Neutrophil (primary cell): Measurements from ENCODE around the gene SPATA46.
"Not testable (repeated sequence)": the region's sequence is repeated elsewhere in the genome, so short reads cannot be mapped to it uniquely, and the experiment has no call there.

Source experiments
- H3K27ac ChIP-seq: fragments of 200-600 bp; sonication (generic); 2 replicates; pipeline ENCODE4 v1.5.1; 2016; ENCODE audit warnings: mild to moderate bottlenecking, moderate library complexity
- H3K27me3 ChIP-seq: fragments of 200-600 bp; sonication (generic); 2 replicates; pipeline ENCODE4 v1.6.0; 2016; ENCODE audit warnings: mild to moderate bottlenecking
- H3K36me3 ChIP-seq: fragments of 200-600 bp; sonication (generic); 2 replicates; pipeline ENCODE4 v1.5.1; 2017
- H3K4me1 ChIP-seq, 2 experiments: fragments of 200-600 bp in 1 of 2; sonication (generic) in 1 of 2; 1 replicate in 1 of 2; 2 replicates in 1 of 2; pipeline versions ENCODE4 v1.5.1 to v1.6.1; 2013 to 2016; ENCODE audit warnings: low read depth in 1 of 2, low read length in 1 of 2, mild to moderate bottlenecking in 1 of 2, moderate library complexity in 1 of 2; ENCODE audit not compliant: control insufficient read depth in 1 of 2, insufficient read depth in 1 of 2
- H3K4me3 ChIP-seq, 2 experiments: fragments of 200-600 bp in 1 of 2; sonication (generic) in 1 of 2; 1 replicate in 1 of 2; 2 replicates in 1 of 2; pipeline ENCODE4 v1.5.1; 2013 to 2016; ENCODE audit warnings: low read depth in 1 of 2, low read length in 1 of 2, mild to moderate bottlenecking in 1 of 2, moderate library complexity in 1 of 2
- H3K9me3 ChIP-seq: fragments of 200-600 bp; sonication (generic); 2 replicates; pipeline ENCODE4 v1.5.1; 2016
- TF ChIP-seq, protein P1 (sequence below): fragments of 200-600 bp; sonication (generic); IDR thresholded peaks from 2 replicates; pipeline ENCODE4 v1.5.1; 2016; ENCODE audit warnings: antibody characterized with exemption

SPATA46 gene, protein sequence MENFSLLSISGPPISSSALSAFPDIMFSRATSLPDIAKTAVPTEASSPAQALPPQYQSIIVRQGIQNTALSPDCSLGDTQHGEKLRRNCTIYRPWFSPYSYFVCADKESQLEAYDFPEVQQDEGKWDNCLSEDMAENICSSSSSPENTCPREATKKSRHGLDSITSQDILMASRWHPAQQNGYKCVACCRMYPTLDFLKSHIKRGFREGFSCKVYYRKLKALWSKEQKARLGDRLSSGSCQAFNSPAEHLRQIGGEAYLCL

DNA sequence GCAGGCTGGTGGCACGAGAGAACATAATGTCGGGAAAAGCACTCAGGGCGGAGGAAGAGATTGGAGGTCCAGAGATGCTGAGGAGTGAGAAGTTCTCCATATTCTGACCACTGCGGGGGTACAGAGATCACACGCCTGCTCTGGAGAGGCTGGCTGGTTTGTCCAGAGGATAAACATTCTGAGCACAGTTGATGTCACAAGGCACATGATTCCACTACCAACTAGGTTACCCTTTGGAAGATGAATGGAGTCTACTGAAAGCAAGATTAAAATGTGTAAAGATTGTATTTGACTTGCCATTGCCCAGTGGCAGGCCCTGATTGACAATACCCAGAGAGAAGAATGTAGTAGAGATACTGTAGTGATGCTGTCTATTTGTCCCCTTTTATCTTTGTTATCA lies at the start of gene SPATA46:
Gene SPATA46 (minus strand): TSS at position 164 of the 400 bp plus-strand sequence. CDS start 64 bp downstream, at position 100.
- Histone ChIP-seq H3K27ac (no peak within 1 kb of the TSS), H3K9me3 (no peaks in the 10 kb centered on the region), H3K27me3 (no peaks in the 10 kb centered on the region), H3K4me3 (no peak within 1 kb of the TSS), H3K4me1 (no peaks in the 10 kb centered on the region), H3K36me3 (peaks cover 27% of the 10 kb centered on the region)
- TF ChIP-seq, protein P1, sequence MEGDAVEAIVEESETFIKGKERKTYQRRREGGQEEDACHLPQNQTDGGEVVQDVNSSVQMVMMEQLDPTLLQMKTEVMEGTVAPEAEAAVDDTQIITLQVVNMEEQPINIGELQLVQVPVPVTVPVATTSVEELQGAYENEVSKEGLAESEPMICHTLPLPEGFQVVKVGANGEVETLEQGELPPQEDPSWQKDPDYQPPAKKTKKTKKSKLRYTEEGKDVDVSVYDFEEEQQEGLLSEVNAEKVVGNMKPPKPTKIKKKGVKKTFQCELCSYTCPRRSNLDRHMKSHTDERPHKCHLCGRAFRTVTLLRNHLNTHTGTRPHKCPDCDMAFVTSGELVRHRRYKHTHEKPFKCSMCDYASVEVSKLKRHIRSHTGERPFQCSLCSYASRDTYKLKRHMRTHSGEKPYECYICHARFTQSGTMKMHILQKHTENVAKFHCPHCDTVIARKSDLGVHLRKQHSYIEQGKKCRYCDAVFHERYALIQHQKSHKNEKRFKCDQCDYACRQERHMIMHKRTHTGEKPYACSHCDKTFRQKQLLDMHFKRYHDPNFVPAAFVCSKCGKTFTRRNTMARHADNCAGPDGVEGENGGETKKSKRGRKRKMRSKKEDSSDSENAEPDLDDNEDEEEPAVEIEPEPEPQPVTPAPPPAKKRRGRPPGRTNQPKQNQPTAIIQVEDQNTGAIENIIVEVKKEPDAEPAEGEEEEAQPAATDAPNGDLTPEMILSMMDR, result no peak

DNA sequence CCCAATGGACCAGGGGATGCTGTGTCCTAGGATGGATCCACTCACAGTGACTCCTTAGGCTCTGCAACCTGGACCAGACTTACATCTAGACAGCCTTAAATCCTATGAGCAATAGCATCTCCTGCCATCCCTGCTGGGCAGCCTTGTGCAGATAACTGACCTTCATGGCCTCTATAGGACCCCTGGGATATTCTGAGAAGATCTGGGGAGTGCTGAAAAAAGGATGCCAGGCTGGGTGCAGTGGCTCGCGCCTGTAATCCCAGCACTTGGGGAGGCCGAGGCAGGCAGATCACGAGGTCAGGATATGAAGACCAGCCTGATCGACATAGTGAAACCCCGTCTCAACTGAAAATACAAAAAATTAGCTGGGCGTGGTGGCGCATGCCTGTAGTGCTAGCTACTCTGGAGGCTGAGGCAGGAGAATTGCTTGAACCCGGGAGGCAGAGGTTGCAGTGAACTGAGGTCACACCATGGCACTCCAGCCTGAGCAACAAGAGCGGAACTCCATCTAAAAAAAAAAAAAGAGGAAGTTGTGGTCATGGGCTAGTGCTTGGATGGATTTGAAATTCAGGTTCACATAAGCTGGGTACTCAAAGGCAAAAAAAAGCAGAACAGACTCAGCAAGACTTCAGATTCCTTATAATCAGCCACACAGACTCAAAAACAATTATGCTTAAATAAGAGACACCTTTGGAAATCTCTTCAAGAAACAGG lies 46.2 kb upstream of the SPATA46 start:
- no peaks in the 10 kb centered on the region for H3K27me3 ChIP-seq
- H3K36me3 ChIP-seq, result no peaks in the 10 kb centered on the region
- TF ChIP-seq, protein P1, result no peak
- no peak overlapping the region for H3K4me3 ChIP-seq
- H3K4me1 ChIP-seq, result peaks cover 10 to 14% of the 10 kb centered on the region in 2 experiments
- H3K9me3 ChIP-seq, result no peaks in the 10 kb centered on the region
- peak overlapping the region; percentile 59 for H3K27ac ChIP-seq

DNA sequence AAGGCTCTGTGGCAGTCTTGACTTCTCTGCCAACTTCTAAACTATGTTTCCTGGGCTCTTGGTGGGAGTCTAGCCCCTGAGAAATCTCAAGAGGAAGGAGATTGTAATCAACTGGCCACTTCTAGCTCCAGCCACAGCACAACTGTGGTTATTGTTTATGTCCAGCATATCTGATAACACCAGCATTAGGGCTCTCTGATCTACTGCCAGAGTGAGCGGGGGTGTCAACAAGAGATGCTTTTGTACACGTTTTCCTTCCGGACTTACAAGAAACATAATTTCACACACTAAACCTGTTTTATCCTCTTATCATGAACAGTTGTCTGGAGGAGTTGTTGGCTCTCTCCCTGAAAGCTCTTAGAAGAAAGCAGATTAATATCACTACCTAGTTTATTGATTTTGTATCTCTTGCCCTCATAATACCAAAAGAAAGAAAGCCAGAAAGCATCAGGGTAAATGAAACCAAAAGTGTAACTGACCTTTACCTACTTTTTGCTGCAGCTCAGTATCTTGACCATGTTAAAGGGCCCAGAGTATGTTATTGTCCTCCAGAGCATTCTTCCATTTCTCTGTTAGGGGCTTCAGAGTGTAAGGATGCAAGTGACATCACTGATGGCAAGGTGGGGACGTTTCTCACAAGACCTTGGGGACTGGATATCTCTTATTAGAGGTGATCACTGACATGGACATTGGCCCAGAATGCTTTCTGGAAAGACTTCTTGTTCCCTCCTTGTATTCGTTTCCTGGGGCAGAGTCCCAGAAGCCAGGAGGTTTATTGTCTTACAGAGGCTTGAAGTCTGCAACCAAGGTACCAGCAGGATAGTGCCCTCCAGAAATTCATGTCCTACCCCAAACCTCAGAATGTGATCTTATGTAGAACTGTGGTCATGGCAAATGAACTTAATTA lies 44.9 kb upstream of the SPATA46 start:
- Histone ChIP-seq H3K27ac (no peak overlapping the region), H3K4me1 (peaks cover 10 to 14% of the 10 kb centered on the region in 2 experiments), H3K9me3 (no peaks in the 10 kb centered on the region), H3K27me3 (no peaks in the 10 kb centered on the region), H3K4me3 (no peak overlapping the region), H3K36me3 (no peaks in the 10 kb centered on the region)
- TF ChIP-seq, protein P1, result no peak

DNA sequence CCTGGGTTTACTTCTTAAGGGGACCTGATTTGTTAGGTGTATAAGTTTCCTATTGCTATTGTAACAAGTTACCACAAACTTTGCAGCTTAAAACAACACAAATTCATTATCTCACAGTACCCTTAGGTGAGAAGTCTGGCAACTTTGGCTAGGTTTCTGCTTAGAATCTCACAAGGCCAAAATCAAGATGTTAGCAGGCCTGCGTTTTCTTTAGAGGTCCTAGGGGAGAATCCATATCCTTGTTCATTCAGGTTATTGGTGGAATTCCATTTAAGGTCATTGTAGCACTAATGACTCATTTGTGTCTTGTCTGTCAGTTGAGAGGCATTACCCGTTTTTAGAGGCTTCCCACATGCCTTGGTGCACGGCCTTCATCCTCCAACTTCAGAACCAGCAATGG lies 43.5 kb upstream of the SPATA46 start:
- Histone ChIP-seq H3K27ac (no peak overlapping the region), H3K4me1 (peaks cover 10 to 14% of the 10 kb centered on the region in 2 experiments), H3K36me3 (no peaks in the 10 kb centered on the region), H3K9me3 (no peaks in the 10 kb centered on the region), H3K4me3 (no peak overlapping the region), H3K27me3 (no peaks in the 10 kb centered on the region)
- TF ChIP-seq, protein P1, result no peak

DNA sequence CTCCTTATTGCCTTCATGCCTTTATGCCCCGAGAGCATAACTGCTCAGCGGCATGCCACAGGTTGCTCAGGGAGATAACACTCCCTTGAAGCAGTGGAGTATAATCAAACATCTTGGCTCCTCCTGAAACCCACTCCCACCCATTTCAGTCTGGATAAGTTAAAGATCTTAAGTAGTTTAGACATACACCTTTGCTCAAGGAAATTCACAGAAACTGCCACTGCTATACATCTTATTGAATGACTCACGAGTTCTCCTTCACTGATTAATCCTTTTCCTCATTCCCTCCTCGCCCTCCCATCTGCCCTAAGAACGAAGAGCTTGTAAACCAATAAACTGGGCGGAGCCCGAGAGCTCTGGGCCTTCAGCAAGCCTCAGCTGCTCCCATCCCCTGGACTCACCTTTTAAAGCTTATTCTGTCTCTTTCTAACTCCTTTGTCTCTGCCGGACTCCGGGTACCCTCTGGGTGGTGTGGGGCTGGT lies 42.8 kb upstream of the SPATA46 start:
- H3K4me1 ChIP-seq, result peaks cover 10 to 14% of the 10 kb centered on the region in 2 experiments
- H3K9me3 ChIP-seq, H3K36me3 ChIP-seq, H3K27me3 ChIP-seq, H3K4me3 ChIP-seq, H3K27ac ChIP-seq: not testable (repeated sequence)

DNA sequence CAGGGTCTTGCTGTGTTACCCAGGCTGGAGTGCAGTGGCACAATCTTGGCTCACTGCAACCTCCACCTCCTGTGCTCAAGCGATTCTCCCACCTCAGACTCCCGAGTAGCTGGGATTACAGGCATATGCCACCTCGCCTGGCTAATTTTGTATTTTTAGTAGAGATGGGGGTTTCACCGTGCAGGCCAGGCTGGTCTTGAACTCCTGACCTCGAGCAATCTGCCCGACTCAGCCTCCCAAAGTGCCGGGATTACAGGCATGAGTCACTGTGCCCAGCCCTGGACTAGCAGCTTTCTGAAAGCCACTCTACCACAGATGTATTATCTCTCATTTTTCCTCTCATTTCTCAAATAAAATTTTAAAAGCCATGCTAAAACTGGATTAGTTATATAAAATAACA lies 41.9 kb upstream of the SPATA46 start:
- H3K27me3 ChIP-seq, H3K4me3 ChIP-seq, H3K9me3 ChIP-seq, H3K36me3 ChIP-seq, H3K27ac ChIP-seq: not testable (repeated sequence)
- peaks cover 11 to 19% of the 10 kb centered on the region in 2 experiments for H3K4me1 ChIP-seq
